ENCODE data around the gene SRGAP3. TPM values are rescaled to one million over a fixed set of nuclear protein-coding genes. Genes with fewer than 3 reads are reported as not detected.
A peak's percentile ranks its signal among the peaks of the same experiment; 100 is the strongest.
"Not testable (repeated sequence)": the region's sequence is repeated elsewhere in the genome, so short reads cannot be mapped to it uniquely, and the experiment has no call there.

Gene SRGAP3
- total RNA-seq, result 5.4 and 16.0 TPM in 2 replicates

GRCh38 chr3:9249273-9250192, at the start of gene SRGAP3:
TSS of gene SRGAP3 (minus strand) at chr3:9249646. CDS start at chr3:9248951, 695 bp downstream.
- peak; percentile 89 for DNase-seq (ENCODE audit: low read depth)

- no peak for DNase-seq (ENCODE audit: low read depth)
These were observed 48.8 kb upstream of the SRGAP3 start for GRCh38 chr3:9298236-9298635.

GRCh38 chr3:9296241-9296640, 46.8 kb upstream of the SRGAP3 start:
- no peak for DNase-seq (ENCODE audit: low read depth)

DNA sequence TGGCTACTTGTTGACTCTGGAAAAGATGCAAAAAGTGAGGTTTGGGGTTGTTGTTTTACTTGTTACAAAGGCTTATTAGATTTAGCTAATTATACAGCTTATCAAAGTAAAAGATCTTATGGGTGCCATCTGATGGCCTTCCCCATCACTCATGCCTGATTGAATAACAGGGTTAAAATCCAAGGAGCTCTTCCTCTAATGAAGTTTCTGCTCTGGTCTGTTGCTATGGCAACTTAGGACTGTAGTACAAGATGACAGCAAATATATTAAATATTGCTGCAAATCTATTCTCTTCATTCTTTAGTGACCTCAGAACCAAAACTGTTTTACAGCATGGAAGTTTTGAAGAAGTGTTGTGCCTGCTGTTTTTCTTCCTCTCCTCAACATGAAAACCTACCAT, 45.6 kb upstream of the SRGAP3 start:
- DNase-seq (ENCODE audit: low read depth), result no peak

DNA sequence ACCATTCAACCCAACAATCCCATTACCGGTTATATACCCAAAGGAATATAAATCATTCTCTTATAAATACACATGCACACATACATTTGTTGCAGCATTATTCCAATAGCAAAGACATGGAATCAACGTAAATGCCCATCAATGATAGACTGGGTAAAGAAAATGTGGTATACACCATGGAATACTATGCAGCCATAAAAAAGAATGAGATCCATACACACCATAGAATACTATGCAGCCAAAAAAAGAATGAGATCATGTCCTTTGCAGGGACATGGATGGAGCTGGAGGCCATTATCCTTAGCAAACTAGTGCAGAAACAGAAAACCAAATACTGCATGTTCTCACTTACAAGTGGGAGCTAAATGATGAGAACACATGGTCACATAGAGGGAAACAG, 44.5 kb upstream of the SRGAP3 start:
- DNase-seq (ENCODE audit: low read depth), result not testable (repeated sequence)

DNA sequence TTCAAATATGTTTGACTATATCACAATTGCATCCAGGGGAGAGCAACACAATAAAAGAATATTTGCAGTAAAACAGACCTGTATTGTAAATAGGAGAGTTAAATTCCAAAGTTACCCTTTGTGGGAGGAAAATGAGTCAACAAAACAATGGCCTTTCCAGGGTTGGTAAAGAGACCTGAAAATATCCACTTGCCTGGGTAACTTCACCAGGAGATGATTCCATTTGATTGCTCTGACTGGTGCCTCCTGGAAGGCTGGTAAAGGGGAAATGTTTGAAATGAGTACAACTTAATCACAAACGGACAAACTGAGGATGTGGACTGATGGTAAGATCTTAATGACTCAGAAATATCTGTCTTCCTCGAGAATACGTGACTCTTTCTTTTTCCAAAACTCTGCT, 43.6 kb upstream of the SRGAP3 start:
- DNase-seq (ENCODE audit: low read depth), result peak; percentile 26

DNA sequence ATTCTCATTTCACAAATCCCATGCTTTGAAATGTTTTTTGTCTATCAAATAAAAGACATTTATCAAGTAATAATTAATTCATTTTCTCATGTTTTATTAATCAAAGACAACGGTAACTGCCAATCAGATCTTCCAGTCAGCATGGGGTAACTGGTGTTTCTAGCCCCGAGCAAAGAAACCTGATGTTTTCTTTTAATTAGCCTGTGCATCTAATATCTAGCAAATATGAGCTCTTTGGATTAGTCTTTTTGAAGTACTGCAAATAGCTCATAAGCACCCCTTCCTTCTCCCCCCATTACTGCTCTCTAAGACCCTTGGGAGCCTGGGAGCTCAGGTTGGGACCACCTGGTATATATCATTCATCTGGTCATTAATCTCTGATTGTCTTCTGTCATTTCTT, 43.1 kb upstream of the SRGAP3 start:
- DNase-seq (ENCODE audit: low read depth), result no peak

DNA sequence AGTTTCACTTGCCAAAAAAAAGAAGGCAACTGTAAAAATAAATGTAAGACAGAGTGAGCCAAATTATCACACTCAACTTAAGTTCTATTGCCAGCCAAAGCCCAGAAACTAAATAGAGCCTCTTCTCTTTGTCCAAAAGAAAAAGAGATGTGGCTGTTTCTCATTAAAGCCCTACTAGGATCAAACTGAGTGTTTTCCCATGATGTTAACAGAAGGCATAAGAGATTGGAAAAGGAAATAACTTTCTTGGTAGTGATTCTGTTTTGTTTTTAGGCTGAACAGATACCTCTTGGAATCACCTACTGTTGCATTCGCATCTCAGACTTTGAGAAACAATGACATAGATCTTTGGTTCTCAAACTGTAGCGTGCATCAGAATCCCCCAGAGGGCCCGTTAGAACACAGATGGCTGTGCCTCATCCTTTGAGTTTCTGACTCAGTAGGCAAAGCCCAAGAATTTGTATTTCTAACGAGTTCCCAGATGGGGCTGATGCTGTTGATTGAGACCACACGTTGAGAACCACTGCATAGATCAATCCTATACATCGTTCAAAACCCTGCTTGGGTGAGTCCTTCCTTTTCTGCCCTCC, 42.5 kb upstream of the SRGAP3 start:
- DNase-seq (ENCODE audit: low read depth), result no peak

- DNase-seq (ENCODE audit: low read depth), result no peak
These were observed 41.1 kb upstream of the SRGAP3 start for GRCh38 chr3:9290566-9290965.

GRCh38 chr3:9281533-9281932, 32.1 kb upstream of the SRGAP3 start:
- DNase-seq (ENCODE audit: low read depth), result not testable (repeated sequence)

- no peak for DNase-seq (ENCODE audit: low read depth)
These were observed 31.2 kb upstream of the SRGAP3 start for GRCh38 chr3:9280451-9281219.

DNA sequence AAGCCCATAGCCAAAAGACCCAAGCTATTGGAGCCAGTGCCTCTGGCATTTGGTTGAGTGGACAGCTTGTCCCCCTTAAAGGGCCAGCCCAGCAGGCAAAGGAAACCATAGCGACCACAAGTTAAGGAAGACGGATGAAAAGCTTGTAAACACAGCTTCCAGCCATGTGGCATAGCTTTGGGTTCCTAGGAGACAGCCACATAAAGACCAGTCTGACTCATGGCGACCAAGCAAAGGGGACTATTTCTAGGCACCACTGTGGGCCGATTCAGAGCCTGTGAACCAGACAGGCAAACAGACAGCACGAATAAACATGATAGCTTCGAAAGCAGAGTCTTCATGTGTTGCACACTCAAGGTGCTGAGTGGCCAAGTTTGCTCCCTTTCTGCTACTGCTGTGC, 30.5 kb upstream of the SRGAP3 start:
- DNase-seq (ENCODE audit: low read depth), result peak; percentile 28

DNA sequence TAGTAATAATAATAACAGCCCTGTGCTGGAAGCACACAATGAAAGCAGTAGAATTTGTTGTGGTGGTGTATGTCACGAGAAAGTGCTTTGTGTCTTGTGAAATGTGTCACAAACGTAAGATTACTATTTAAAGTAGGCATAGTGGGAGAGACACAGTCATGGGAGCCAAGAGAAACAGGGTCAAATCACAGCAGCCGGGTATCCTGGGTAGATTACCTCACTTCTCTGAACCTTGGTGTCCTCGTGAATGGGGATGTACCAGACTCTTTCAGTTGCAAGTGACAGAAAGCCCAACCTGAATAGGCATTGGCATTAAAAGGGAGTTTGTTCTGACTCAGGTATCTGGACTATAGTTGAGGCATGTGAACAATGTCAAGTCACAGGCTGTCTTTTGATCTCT, 29.1 kb upstream of the SRGAP3 start:
- no peak for DNase-seq (ENCODE audit: low read depth)

DNA sequence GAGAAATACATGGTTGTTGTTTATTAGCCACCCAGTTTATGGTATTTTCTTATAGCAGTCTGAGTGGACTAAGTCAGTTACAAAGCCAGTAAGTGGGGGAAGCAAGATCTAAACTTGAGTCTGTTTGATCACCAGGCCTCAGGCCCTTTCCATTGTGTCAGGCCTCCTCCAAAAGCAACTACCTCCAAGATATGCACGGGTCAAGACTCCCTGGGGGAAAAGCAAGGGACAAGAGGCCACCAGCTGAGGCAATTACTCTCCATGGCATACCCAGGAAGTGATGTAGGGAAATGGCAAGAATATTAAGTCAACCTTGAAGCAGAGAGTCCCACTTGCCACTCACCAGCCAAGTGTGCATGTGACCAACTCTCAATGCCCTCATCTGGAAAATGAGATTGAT, 28.6 kb upstream of the SRGAP3 start:
- DNase-seq (ENCODE audit: low read depth), result peak; percentile 9

- DNase-seq (ENCODE audit: low read depth), result no peak
These were observed 27.4 kb upstream of the SRGAP3 start for GRCh38 chr3:9276761-9277370.

DNA sequence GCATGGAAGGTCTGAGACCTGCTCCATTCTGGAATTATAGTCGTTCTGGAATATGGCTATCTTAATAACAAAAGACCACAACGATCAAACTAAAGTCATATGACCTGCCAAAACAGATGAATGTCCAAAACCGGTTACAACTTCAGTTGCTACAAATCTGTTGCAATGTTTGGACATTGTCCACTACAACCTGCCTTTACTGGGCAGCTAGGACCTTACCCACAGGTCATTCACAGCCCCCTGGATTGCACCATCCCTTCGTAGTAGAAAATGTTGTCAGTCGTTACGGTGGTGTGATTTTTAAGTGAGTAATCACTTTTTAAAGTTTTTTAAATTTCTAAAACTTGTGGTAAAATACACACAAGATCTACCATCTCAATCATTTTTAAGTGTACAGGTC, 22.5 kb upstream of the SRGAP3 start:
- DNase-seq (ENCODE audit: low read depth), result no peak

DNA sequence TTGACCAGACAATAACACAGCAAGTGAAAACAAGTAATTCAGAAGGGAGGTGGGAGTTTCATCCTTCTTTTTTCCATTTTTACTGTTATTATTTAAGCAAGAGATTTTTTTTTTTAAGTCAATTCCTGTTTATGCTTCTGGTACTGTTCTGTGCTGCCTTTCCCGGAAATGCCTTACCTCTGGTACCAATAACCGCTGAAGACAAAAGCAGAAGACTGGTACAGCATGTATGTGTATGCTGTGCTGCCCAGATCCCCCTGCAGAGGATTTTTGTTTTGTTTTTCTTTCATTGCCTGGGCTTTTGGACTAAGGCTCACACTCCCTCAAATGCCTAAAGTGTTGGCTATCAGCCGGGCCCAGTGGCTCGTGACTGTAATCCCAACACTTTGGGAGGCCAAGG, 21.3 kb upstream of the SRGAP3 start:
- DNase-seq (ENCODE audit: low read depth), result no peak

DNA sequence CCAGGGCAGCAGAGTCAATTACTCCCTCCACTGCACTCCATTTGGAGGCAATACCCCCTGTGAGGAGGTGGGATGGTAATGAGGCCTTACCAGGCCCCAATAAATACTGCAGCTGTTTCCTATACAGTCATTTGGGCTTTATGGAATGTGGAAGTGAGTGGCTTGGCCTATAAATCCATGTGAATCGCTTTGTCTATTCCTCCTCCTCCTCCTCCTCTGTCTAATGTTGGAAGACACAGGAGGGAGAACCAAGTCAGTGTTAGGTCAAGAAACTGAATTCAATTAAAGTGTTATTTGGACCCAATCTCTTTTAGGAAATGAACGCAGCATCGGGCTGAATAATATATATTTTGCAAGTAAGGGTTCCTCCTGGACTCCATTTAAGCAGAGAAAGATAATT, 17.3 kb upstream of the SRGAP3 start:
- no peak for DNase-seq (ENCODE audit: low read depth)

- no peak for DNase-seq (ENCODE audit: low read depth)
These were observed 10.9 kb upstream of the SRGAP3 start for GRCh38 chr3:9260305-9260704.

GRCh38 chr3:9257092-9257491, 7.6 kb upstream of the SRGAP3 start:
- DNase-seq (ENCODE audit: low read depth), result no peak

DNA sequence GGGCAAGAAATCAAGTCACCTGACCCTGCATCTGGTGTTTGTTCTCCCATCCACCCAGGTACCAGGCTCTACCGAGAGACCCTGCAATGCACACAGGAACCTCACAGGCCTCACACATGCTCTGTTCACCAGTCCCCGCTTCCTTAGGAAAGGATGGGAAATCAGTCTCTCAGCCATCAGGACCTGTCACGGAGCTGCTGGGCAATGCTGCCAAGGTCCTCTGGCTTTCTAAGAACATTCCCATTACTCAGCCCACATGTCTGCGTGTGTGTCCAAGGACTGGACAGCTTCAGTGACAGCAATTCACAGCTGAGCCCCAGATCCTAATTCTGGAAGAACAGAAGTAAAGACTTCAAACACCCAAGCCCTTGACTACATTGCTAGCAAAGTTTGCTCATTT, 6.5 kb upstream of the SRGAP3 start:
- no peak for DNase-seq (ENCODE audit: low read depth)

- no peak for DNase-seq (ENCODE audit: low read depth)
These were observed 5.3 kb upstream of the SRGAP3 start for GRCh38 chr3:9254764-9255163.
